Stomach smooth muscle (tissue), 2 donors: ENCODE results near the gene NIN.

Experiments used
- H3K27ac ChIP-seq: one replicate; pipeline ENCODE4 v1.7.0; 2013; ENCODE audit warnings: mild to moderate bottlenecking, low read length, inconsistent platforms
- H3K27me3 ChIP-seq, 2 donors: one replicate each; pipeline ENCODE4 v1.7.0; 2013; ENCODE audit warnings: low read length in 2 of 2; ENCODE audit not compliant: insufficient read depth in 2 of 2, control insufficient read depth in 1 of 2
- H3K36me3 ChIP-seq, 2 donors: one replicate each; pipeline ENCODE4 v1.7.0; 2013; ENCODE audit warnings: low read length in 2 of 2; ENCODE audit not compliant: control insufficient read depth in 2 of 2, insufficient read depth in 2 of 2
- H3K4me1 ChIP-seq: one replicate; pipeline ENCODE4 v1.7.0; 2013; ENCODE audit warnings: low read length; ENCODE audit not compliant: control insufficient read depth, insufficient read depth
- H3K4me3 ChIP-seq, 2 donors: one replicate each; pipeline ENCODE4 v1.7.0; 2013; ENCODE audit warnings: low read length in 2 of 2
- H3K9ac ChIP-seq, 2 donors: one replicate each; pipeline ENCODE4 v1.7.0; 2013; ENCODE audit warnings: low read length in 2 of 2, mild to moderate bottlenecking in 1 of 2
- H3K9me3 ChIP-seq, 2 donors: one replicate each; pipeline ENCODE4 v1.7.0; 2013; ENCODE audit warnings: low read length in 2 of 2; ENCODE audit not compliant: control insufficient read depth in 2 of 2
- donor health status: healthy.
- donor health status: Pancreatic carcinoma.

The NIN gene

GRCh38 chr14:50759800-50760543 lies 71.0 kb downstream of the NIN start:
- Histone ChIP-seq H3K9ac (no peak overlapping the region), H3K36me3 (peaks cover 55 to 56% of the 10 kb centered on the region in 2 donors), H3K4me3 (no peak overlapping the region), H3K9me3 (no peaks in the 10 kb centered on the region), H3K27me3 (no peaks in the 10 kb centered on the region), H3K27ac (no peak overlapping the region), H3K4me1 (no peaks in the 10 kb centered on the region)

- Histone ChIP-seq H3K36me3 (peaks cover 57% of the 10 kb centered on the region in 2 donors), H3K4me3 (no peak overlapping the region), H3K9me3 (no peaks in the 10 kb centered on the region), H3K27me3 (no peaks in the 10 kb centered on the region), H3K9ac (no peak overlapping the region), H3K27ac (no peak overlapping the region), H3K4me1 (no peaks in the 10 kb centered on the region)
Measured at GRCh38 chr14:50758945-50759344, 72.0 kb downstream of the NIN start.

- no peaks in the 10 kb centered on the region for H3K27me3 ChIP-seq
- H3K9ac ChIP-seq = no peak overlapping the region
- H3K27ac ChIP-seq = no peak overlapping the region
- peaks cover 54 to 55% of the 10 kb centered on the region in 2 donors for H3K36me3 ChIP-seq
- no peaks in the 10 kb centered on the region for H3K9me3 ChIP-seq
- no peaks in the 10 kb centered on the region for H3K4me1 ChIP-seq
- no peak overlapping the region for H3K4me3 ChIP-seq
Measured at GRCh38 chr14:50758305-50758704, 72.7 kb downstream of the NIN start.

- Histone ChIP-seq H3K27me3 (no peaks in the 10 kb centered on the region), H3K4me1 (no peaks in the 10 kb centered on the region), H3K9ac (no peak overlapping the region), H3K9me3 (no peaks in the 10 kb centered on the region), H3K4me3 (no peak overlapping the region), H3K36me3 (peaks cover 48 to 49% of the 10 kb centered on the region in 2 donors), H3K27ac (no peak overlapping the region)
Measured at GRCh38 chr14:50757702-50758101, 73.3 kb downstream of the NIN start.

- H3K4me1 ChIP-seq = no peaks in the 10 kb centered on the region
- H3K36me3 ChIP-seq = peaks cover 36 to 42% of the 10 kb centered on the region in 2 donors
- no peak overlapping the region for H3K27ac ChIP-seq
- no peaks in the 10 kb centered on the region for H3K27me3 ChIP-seq
- H3K9ac ChIP-seq = no peak overlapping the region
- no peak overlapping the region for H3K4me3 ChIP-seq
- H3K9me3 ChIP-seq = no peaks in the 10 kb centered on the region
Measured at GRCh38 chr14:50756300-50756699, 74.7 kb downstream of the NIN start.

GRCh38 chr14:50750323-50750722 lies 80.6 kb downstream of the NIN start:
- Histone ChIP-seq H3K9ac (no peak overlapping the region), H3K27ac (no peak overlapping the region), H3K9me3 (no peaks in the 10 kb centered on the region), H3K4me1 (no peaks in the 10 kb centered on the region), H3K36me3 (peaks cover 10 to 39% of the 10 kb centered on the region in 2 donors), H3K27me3 (no peaks in the 10 kb centered on the region), H3K4me3 (no peak overlapping the region)

GRCh38 chr14:50745401-50746058 lies 85.4 kb downstream of the NIN start:
- Histone ChIP-seq H3K9me3 (no peaks in the 10 kb centered on the region), H3K36me3 (peaks cover 14 to 23% of the 10 kb centered on the region in 2 donors), H3K27me3 (no peaks in the 10 kb centered on the region), H3K27ac (no peak overlapping the region), H3K4me3 (no peak overlapping the region), H3K4me1 (no peaks in the 10 kb centered on the region), H3K9ac (no peak overlapping the region)

GRCh38 chr14:50744231-50744630 lies 86.7 kb downstream of the NIN start:
- H3K27ac ChIP-seq = no peak overlapping the region
- no peaks in the 10 kb centered on the region for H3K4me1 ChIP-seq
- no peak overlapping the region for H3K9ac ChIP-seq
- H3K36me3 ChIP-seq = peaks cover 13 to 18% of the 10 kb centered on the region in 2 donors
- H3K9me3 ChIP-seq = no peaks in the 10 kb centered on the region
- H3K4me3 ChIP-seq = no peak overlapping the region
- H3K27me3 ChIP-seq = no peaks in the 10 kb centered on the region

GRCh38 chr14:50741567-50741966 lies 89.4 kb downstream of the NIN start:
- H3K4me1 ChIP-seq = no peaks in the 10 kb centered on the region
- no peak overlapping the region for H3K4me3 ChIP-seq
- H3K9ac ChIP-seq = no peak overlapping the region
- peaks cover 16 to 25% of the 10 kb centered on the region in 2 donors for H3K36me3 ChIP-seq
- no peaks in the 10 kb centered on the region for H3K9me3 ChIP-seq
- no peaks in the 10 kb centered on the region for H3K27me3 ChIP-seq
- no peak overlapping the region for H3K27ac ChIP-seq

- H3K27me3 ChIP-seq = no peaks in the 10 kb centered on the region
- H3K36me3 ChIP-seq = peaks cover 16 to 23% of the 10 kb centered on the region in 2 donors
- no peak overlapping the region for H3K27ac ChIP-seq
- H3K9me3 ChIP-seq = no peaks in the 10 kb centered on the region
- no peaks in the 10 kb centered on the region for H3K4me1 ChIP-seq
- no peak overlapping the region for H3K4me3 ChIP-seq
- H3K9ac ChIP-seq = no peak overlapping the region
Measured at GRCh38 chr14:50740856-50741255, 90.1 kb downstream of the NIN start.

- Histone ChIP-seq H3K27me3 (no peaks in the 10 kb centered on the region), H3K36me3 (peaks cover 18 to 28% of the 10 kb centered on the region in 2 donors), H3K9ac (no peak overlapping the region), H3K27ac (no peak overlapping the region), H3K9me3 (no peaks in the 10 kb centered on the region), H3K4me3 (no peak overlapping the region), H3K4me1 (no peaks in the 10 kb centered on the region)
Measured at GRCh38 chr14:50739186-50739585, 91.8 kb downstream of the NIN start.
